GM18498 (cell line): ENCODE measurements around the gene IQGAP2.
"Not testable (repeated sequence)": the region's sequence is repeated elsewhere in the genome, so short reads cannot be mapped to it uniquely, and the experiment has no call there.

Source experiments
- ATAC-seq: cut with Tn5 transposase; IDR thresholded peaks from one replicate; pipeline ENCODE4 v1.9.1; 2021; ENCODE audit warnings: mild to moderate bottlenecking, moderate library complexity; ENCODE audit not compliant: unreplicated experiment

The IQGAP2 gene

GRCh38 chr5:76497986-76498717, 95.1 kb downstream of the IQGAP2 start:
- no peak for ATAC-seq

GRCh38 chr5:76499507-76500161, 96.5 kb downstream of the IQGAP2 start:
- no peak for ATAC-seq

- ATAC-seq, result no peak
These were observed 97.7 kb downstream of the IQGAP2 start for GRCh38 chr5:76500633-76501393.

- ATAC-seq, result no peak
These were observed 100.8 kb downstream of the IQGAP2 start for GRCh38 chr5:76503929-76504328.

GRCh38 chr5:76504901-76505564, 101.9 kb downstream of the IQGAP2 start:
- ATAC-seq, result no peak

GRCh38 chr5:76513476-76513875, 110.4 kb downstream of the IQGAP2 start:
- ATAC-seq, result no peak

DNA sequence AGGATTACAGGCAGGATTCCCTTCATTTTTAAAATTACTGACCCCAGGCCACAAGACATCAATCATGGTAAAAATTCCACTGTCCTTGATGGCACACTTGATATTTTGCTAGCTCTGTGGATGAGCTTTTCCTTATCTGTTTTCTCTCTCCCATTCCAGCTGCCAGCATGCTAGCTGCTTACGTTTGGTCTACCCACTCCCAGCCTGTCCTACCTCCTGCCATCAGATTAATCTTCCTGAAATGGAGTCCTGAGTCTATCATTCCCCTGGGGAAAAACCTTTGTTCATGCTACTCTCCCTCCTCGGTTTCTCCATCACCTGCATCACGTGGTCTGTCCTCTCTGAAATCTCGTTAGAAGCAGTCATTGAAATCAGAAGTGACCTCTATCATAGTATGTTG, 111.2 kb downstream of the IQGAP2 start:
- ATAC-seq, result no peak

DNA sequence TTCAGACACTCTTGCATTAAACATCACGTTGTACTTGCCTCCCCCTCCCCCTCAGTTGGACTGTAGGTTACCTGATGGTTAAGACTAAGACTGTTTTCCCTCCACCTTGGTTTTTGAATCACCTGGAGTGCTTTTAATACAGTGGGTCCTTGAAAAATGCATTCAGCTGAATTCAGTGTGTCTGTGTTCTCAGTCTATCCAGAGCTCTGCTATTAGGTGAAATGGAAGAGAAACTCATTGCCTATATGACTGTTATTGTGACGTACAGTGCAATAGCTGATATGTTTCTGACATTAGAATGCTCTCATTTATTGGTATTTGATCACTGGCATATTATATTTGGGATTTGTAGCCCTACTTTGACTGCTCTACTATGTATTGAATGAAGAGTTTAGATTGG, 111.6 kb downstream of the IQGAP2 start:
- no peak for ATAC-seq

DNA sequence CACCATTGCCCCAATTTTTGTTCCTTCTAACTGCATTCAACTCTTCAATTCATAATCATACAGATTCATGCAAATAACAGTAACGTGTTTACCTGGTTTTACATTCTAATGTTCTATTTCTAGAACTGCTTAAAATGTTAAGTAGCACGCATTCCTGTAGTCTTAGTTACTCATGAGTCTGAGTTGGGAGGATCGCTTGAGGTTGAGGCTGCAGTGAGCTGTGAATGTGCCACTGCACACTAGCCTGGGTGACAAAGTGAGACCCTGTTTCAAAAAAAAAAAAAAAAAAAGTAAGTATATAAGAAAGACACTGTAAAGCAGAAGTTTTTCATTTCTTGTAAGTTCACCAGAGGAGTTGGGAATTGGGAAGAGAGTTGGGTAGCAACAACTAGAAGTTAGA, 114.2 kb downstream of the IQGAP2 start:
- ATAC-seq, result no peak

- not testable (repeated sequence) for ATAC-seq
These were observed 115.2 kb downstream of the IQGAP2 start for GRCh38 chr5:76518246-76518645.

DNA sequence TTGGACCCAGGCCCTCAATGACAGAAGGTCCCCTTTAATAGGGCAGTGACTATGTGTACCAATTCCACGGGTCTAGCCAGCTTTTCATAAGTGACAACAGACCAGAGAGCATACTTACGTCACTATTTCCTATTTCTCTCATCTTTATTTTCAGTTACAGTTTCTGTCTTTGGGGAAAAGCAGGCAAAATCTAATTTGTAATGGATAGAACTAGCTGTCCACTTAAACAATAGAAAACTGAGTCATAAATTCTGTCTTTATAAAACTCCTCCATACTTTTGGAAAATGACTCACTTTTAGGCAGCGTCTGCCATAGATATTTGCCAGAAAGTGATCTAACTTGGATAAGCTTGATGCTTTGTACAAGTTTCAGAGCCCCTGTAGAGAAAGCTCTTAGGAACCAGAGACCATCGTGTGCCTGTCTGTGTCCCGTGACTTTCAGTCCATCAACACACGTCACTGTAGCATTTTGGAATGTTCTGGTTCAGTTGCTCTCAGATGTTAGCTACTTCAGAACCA, 118.2 kb downstream of the IQGAP2 start:
- peak; percentile 92 for ATAC-seq

GRCh38 chr5:76522103-76522935, 119.2 kb downstream of the IQGAP2 start:
- ATAC-seq, result no peak

- ATAC-seq, result no peak
These were observed 121.2 kb downstream of the IQGAP2 start for GRCh38 chr5:76524101-76524835.

GRCh38 chr5:76524868-76525267, 121.8 kb downstream of the IQGAP2 start:
- ATAC-seq, result no peak

DNA sequence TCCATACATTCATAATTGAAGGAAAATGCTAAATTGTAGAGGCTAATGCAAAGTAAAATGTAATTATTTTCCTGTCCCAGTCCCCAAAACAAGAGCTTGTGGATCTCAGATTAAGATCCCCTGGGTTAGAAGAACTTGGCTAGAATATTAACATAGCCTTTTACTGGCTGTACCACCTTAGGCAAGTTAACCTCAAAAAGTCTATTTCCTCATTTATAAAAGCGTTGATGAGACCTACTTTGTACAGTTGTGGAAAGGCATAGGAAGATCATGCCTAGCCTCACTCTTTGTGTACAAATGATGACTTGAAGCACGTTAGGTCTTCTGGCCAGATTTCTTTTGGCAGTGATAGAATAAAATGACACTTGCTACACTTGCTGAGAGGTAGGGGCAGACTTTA, 122.9 kb downstream of the IQGAP2 start:
- no peak for ATAC-seq

DNA sequence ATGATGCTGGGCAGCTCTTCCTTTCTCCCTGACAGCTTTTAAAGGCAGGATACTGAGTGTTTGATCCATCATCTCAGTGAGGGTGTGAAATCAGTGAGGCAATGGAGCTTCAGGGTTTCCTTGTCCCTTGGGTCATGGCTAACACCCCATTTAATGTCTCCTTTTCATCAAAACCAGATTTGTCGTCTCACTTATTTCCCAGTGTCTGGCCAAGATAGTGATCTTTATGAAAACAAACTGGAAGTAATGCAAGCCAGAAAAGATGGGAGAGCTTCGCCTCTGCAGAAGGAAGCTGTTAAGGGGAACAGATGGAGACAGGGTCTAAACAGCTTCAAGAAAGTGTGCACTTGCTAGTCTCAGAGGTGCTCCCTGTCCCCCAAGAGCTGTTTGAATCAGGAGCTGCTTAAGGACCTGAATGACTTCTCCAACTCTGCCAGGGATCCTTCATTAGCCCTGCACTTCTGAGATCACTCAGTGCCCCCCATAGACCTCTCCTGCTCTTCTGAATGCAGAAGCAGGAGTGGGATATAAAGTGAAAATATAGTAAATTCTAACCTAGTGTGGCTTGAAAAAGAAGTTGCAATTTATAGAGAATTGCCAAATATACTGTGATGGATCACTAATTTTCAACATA, 124.0 kb downstream of the IQGAP2 start:
- no peak for ATAC-seq

- ATAC-seq, result no peak
These were observed 124.6 kb downstream of the IQGAP2 start for GRCh38 chr5:76527685-76528161.

GRCh38 chr5:76528547-76529331, 125.7 kb downstream of the IQGAP2 start:
- ATAC-seq, result no peak
